HG02943 (cell line): ENCODE results near the gene AKAP12.

ENCODE experiments used
- ATAC-seq: cut with Tn5 transposase; IDR thresholded peaks from one replicate; pipeline ENCODE4 v1.9.1; 2021; ENCODE audit warnings: mild to moderate bottlenecking, low read depth, moderate library complexity; ENCODE audit not compliant: unreplicated experiment

AKAP12 gene

GRCh38 chr6:151236668-151237401 is 2.9 kb upstream of the AKAP12 start:
- ATAC-seq, result no peak

- ATAC-seq, result no peak
Observed at GRCh38 chr6:151240036-151240685, 394 bp downstream of the AKAP12 start.

GRCh38 chr6:151240791-151241642 is 1.2 kb downstream of the AKAP12 start:
- no peak for ATAC-seq

GRCh38 chr6:151241853-151242252 is 2.1 kb downstream of the AKAP12 start:
- no peak for ATAC-seq

GRCh38 chr6:151242420-151242861 is 2.7 kb downstream of the AKAP12 start:
- ATAC-seq, result no peak

- no peak for ATAC-seq
Observed at GRCh38 chr6:151243481-151243880, 3.7 kb downstream of the AKAP12 start.

GRCh38 chr6:151247490-151247889 is 7.7 kb downstream of the AKAP12 start:
- ATAC-seq, result no peak

- no peak for ATAC-seq
Observed at GRCh38 chr6:151248295-151248694, 8.5 kb downstream of the AKAP12 start.

- no peak for ATAC-seq
Observed at GRCh38 chr6:151252634-151253033, 12.9 kb downstream of the AKAP12 start.

GRCh38 chr6:151254451-151255081 is 14.8 kb downstream of the AKAP12 start:
- ATAC-seq, result no peak

GRCh38 chr6:151255811-151256210 is 16.0 kb downstream of the AKAP12 start:
- no peak for ATAC-seq

- ATAC-seq, result no peak
Observed at GRCh38 chr6:151257985-151258445, 18.2 kb downstream of the AKAP12 start.

- no peak for ATAC-seq
Observed at GRCh38 chr6:151260205-151260604, 20.4 kb downstream of the AKAP12 start.

- ATAC-seq, result no peak
Observed at GRCh38 chr6:151263035-151263434, 23.3 kb downstream of the AKAP12 start.

GRCh38 chr6:151263967-151264366 is 24.2 kb downstream of the AKAP12 start:
- no peak for ATAC-seq

- ATAC-seq, result no peak
Observed at GRCh38 chr6:151265282-151265681, 25.5 kb downstream of the AKAP12 start.

GRCh38 chr6:151269321-151269995 is 29.7 kb downstream of the AKAP12 start:
- no peak for ATAC-seq

GRCh38 chr6:151275121-151275520 is 35.4 kb downstream of the AKAP12 start:
- ATAC-seq, result no peak

- no peak for ATAC-seq
Observed at GRCh38 chr6:151275566-151275965, 35.8 kb downstream of the AKAP12 start.

GRCh38 chr6:151276112-151276740 is 36.5 kb downstream of the AKAP12 start:
- no peak for ATAC-seq
